ES-I3 (cell line): Measurements from ENCODE around the gene MAGED1.

Source experiments
- H3K36me3 ChIP-seq: 2 replicates; pipeline ENCODE4 v1.6.1; 2013; ENCODE audit warnings: mild to moderate bottlenecking, low read length, control low read depth, moderate library complexity; ENCODE audit not compliant: insufficient read depth
- H3K4me1 ChIP-seq: 2 replicates; pipeline ENCODE4 v1.6.1; 2013; ENCODE audit warnings: mild to moderate bottlenecking, control low read depth, low read length; ENCODE audit not compliant: insufficient read depth
- H3K9ac ChIP-seq: 2 replicates; pipeline ENCODE4 v1.6.1; 2013; ENCODE audit warnings: low read depth, mild to moderate bottlenecking, low read length, moderate library complexity
- H3K9me3 ChIP-seq: 2 replicates; pipeline ENCODE4 v1.6.1; 2013; ENCODE audit warnings: mild to moderate bottlenecking, low read length, moderate library complexity; ENCODE audit not compliant: control insufficient read depth, insufficient read depth

The MAGED1 gene

GRCh38 chrX:51922561-51922960 lies 29.1 kb downstream of the MAGED1 start:
- H3K9ac ChIP-seq, result no peak overlapping the region
- no peaks in the 10 kb centered on the region for H3K36me3 ChIP-seq
- no peaks in the 10 kb centered on the region for H3K4me1 ChIP-seq
- H3K9me3 ChIP-seq, result no peaks in the 10 kb centered on the region

- Histone ChIP-seq H3K9ac (no peak overlapping the region), H3K9me3 (no peaks in the 10 kb centered on the region), H3K36me3 (no peaks in the 10 kb centered on the region), H3K4me1 (no peaks in the 10 kb centered on the region)
Measured at GRCh38 chrX:51931566-51932150, 38.2 kb downstream of the MAGED1 start.
